AG09319 (cell line): ENCODE data around the gene MFF.

Experiments
- DNase-seq: peaks from one replicate; pipeline ENCODE4 v3.0.0-alpha.2; 2010; ENCODE audit warnings: low read depth; ENCODE audit errors: extremely low read depth
- CTCF ChIP-seq: IDR thresholded peaks from 2 replicates; pipeline ENCODE4 v1.5.1; 2011; ENCODE audit warnings: low read depth, mild to moderate bottlenecking, inconsistent platforms, low read length, moderate library complexity

MFF gene

GRCh38 chr2:227296671-227297405, 28.2 kb upstream of the MFF start:
- DNase-seq: no peak

GRCh38 chr2:227301523-227301922, 23.5 kb upstream of the MFF start:
- no peak for TF ChIP-seq CTCF
- DNase-seq: no peak

More at GRCh38 chr2:227296671-227297405, 28.2 kb upstream of the MFF start:
- TF ChIP-seq CTCF: no peak

- no peak for TF ChIP-seq CTCF
- DNase-seq: no peak
These were observed 16.3 kb upstream of the MFF start for GRCh38 chr2:227308784-227309183.

- no peak for TF ChIP-seq CTCF
- no peak for DNase-seq
These were observed 14.3 kb upstream of the MFF start for GRCh38 chr2:227310756-227311110.

- TF ChIP-seq CTCF: no peak
- DNase-seq: no peak
These were observed 13.1 kb upstream of the MFF start for GRCh38 chr2:227311861-227312506.

GRCh38 chr2:227312579-227312978, 12.5 kb upstream of the MFF start:
- no peak for TF ChIP-seq CTCF
- DNase-seq: no peak

- DNase-seq: no peak
- no peak for TF ChIP-seq CTCF
These were observed 11.7 kb upstream of the MFF start for GRCh38 chr2:227313310-227313709.
